T-helper 1 cell (primary cell): ENCODE data around the gene PCDH12.

ENCODE experiments used
- DNase-seq, 5 donors: peaks; one replicate each; pipeline ENCODE4 v3.0.0-alpha.2; 2012 to 2020

Gene PCDH12

DNA sequence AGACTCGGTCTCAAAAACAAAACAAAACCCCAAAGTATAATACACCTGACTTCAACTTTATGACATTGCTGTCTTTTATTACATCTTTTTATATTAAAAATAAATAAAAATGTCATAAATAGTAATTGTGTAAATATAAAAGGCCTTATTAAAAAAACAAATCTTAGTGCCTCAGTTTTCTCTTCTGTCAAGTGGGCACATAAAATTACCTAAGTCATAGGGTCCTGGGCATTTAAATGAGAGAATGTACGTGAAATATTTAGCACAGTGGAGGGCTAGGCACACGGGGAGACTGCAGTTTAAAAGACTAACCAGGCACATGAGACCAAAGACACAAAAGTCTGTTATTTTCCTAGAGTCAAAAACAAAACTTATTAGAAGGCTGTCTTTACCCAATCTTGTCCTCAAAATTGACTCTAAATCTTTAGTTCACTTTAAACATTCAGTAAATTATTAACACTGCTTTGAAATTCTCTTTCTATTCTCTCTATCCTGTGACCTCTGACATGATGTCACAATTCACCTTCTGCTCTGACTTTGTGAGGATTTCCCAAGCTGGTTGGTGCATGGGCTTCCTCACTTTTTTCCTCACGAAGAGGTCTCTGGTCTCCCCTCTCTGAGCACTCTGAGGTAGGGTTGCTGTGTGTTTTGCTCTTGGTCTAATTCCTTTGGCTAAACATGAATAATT lies 8.4 kb upstream of the PCDH12 start:
- DNase-seq = no peak

DNA sequence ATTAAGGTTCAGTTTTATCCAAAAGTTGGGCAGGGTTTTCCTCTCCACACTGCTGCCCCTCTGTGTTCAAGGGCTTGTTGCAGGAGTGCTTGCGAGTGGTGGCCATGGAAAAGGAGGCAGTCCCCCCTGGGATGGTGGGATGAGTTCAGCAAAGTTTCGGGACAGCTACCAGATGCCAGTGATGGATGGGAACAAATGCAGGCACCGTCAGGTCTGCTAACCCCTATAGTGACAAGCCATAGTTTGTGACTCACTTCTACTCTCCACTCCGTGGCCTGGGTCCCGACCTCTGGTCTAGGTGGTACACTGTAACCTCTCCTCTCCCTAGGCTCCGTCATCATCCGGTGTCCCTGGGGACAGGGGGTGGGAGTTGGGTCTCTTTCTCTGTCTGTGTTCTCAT lies 7.1 kb upstream of the PCDH12 start:
- DNase-seq = no peak

DNA sequence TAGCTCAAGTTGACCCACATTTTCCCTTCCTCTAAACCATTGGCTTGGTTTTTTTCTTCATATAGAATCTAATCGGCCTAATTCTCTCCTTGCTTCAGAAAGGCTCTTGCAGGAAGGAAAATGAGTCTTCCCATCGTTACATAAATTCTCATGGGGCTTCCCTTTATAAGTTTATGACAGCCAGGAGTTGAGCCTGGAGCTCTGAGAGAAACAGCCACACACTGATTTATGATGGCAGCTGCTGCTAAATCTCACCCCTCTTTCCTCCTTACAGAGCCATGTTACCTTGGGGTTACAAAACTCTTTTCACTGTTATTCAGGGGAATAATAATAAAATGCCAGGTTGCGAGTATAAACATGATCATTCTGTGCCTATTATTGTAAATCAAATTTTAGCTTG lies 5.7 kb upstream of the PCDH12 start:
- DNase-seq = no peak

DNA sequence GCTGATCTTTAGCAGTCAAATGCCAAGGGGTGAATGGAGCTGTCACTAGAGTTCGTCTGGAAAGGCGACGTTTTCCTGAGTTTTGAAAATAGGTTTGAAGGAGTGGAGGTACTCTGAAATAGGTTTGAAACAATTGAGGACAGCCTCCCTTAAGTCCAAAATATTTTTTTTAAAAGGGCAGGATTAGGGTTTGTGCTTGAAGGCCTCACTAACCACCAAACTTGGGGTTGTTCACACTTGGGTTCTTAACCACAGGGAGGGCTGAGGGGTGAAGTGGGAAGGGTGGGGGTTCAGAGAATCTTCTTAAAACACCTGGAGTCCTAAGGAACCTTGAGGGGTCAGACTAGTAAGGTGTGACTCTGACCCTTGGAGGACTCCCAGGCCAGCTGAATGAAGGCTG lies 3.5 kb upstream of the PCDH12 start:
- no peak for DNase-seq

DNA sequence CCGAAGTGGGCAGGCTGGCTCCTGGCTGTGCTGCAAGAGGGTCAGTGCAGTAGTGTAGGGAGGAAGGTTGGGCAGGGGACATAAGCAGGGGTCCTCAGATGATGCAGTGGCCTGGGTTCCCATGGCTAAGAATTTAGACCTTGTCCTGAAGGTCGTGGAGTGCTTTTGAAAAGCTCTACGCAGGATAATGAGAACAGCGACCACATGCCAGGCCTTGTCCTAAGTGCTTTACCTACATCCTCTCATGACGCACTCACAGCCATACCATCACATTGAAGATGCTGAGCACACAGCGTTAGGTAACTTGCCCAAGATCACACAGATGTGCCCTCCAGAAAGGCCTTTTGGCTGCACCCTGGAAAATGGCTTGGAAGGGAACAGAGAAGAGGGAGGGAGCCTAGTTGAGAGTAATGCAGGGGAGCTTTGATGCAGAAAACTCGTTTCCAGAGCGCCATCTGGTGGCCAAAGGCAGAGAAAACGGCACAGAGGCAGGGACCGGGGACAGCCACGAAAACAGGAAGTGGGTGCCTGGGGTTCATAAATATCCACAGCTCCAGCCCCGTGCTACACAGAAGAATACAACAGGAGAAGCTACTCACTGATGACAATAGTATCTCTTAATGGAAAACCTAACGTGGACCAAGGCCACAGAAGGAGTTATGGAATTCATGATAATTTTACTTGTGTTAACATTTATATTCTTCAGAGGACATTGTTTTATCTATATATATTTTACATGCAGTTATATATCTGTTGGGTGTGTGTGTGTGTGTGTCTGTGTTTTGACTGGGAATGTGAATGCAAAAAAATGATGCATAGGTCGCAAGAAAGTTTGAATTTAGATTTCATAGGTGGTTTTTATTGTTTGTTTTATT lies 2.7 kb upstream of the PCDH12 start:
- peak; percentile 69 to 89 (median 85) for DNase-seq

DNA sequence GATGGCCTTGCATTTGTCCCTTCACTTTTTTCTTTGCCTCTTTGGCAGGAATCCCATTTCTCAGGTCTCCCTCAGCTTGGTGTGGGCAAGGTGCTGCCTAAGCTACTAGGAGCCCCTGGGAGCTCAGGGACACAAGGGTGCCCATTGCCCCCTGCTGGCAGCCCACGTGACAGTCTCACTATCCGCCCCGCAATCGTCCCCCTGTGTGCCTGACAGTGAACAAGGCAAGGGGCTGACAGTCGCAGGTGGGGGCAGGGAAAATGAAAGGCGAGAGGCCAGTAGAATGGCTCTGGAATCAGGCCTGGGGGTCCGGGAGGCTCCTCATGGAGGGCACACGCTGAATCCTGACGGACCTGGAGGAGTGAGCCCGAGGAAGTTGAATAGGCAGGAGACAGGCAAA lies 2.0 kb upstream of the PCDH12 start:
- peak in 1 of 5 donors; percentile 18 for DNase-seq

DNA sequence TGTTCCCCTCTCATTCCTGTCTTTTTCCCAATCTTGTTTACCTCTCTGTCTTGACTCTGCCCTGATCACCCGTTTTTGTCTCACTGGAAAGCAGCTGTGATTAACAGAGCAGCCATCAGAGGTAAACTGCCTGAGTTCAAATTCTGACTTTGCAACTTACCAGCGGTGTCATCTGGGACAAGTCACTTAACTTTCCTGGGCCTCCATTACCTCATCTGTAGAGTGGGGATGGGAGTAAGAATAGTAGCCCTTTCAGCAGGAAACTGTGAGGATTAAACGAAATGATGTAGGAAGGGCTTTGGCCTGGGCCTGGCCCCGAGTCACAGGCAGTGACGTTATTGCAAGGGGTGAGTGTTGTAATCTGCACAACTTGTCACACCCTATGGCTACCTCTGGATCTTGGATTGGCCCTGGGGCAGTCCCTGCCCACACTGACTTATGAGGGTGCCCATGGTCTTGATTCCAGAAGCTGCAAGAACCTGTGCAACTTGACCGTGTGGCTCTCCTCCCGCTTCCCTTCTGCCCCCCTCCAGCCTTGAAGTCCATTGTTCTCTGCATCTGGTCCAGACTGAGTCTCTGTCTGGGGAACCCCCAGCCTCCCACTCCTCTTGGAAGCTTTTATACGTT lies 657 bp upstream of the PCDH12 start:
- DNase-seq = peak in 1 of 5 donors; percentile 48

DNA sequence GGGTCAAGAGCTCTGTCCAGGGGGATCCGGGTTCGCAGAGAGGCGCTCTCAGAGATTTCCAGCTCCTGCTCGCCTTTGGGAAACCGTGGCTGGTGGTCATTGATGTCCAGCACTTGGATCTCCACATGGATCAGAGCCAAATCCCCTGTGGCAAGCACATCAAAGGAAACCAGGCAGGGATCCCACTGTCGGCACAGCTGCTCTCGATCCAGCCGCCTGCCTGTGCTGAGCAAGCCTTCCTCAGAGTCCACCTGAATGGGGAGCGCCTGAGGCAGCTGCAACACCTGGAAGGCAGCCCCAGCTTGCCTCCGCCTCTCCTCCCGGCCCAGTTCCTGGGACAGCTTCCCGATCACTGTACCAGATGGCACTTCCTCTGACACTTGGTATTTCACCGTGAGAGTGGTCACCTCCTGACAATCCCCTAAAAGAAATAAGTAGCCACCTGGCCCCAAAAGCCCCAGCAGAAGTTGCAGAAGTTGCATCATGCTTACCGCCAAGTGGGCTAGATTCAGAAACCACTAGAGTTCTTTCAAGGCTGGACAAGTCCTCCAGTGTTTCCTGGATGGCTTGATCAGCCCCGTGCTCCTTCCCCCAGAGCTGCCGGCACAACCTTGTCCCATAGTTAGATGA lies 520 bp downstream of the PCDH12 start:
- no peak for DNase-seq

DNA sequence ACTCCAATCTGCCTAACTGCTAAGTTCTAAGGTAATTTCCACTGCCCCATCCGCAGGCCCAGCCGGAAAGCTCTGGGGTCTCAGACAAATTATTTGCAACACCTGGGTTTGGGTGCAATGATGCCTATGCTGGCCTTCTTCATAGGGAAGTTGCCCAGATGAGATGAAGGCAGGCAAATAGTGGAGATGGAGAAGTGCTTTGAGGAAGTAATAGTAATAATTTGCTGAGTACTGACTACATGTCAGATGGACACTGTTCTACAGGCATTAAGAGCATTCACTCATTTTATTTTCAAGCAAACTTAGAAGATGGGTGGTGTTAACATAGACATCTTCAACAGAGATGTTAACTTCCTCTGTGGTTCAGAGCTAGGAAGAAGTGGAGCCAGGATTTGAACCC lies 3.8 kb downstream of the PCDH12 start:
- DNase-seq = no peak

DNA sequence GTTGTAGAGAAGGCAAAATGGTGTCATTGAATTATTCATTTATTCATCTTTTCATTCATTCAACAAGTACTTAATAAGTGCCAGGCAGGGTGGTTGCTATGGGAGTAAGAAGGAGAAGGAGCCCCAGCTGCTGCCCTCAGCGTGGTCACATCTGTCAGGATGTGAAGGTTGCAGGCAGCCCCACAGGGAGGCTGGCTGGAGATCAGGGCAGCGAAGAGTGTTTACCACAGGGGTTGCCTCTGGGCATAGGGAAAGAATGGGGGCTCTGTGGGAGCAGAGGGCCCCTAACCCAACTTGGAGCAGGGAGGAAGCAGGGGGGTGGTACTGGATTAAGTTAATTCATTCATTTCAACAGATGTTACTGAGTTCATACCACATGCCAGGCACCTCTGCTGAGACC lies 6.0 kb downstream of the PCDH12 start:
- DNase-seq = no peak

DNA sequence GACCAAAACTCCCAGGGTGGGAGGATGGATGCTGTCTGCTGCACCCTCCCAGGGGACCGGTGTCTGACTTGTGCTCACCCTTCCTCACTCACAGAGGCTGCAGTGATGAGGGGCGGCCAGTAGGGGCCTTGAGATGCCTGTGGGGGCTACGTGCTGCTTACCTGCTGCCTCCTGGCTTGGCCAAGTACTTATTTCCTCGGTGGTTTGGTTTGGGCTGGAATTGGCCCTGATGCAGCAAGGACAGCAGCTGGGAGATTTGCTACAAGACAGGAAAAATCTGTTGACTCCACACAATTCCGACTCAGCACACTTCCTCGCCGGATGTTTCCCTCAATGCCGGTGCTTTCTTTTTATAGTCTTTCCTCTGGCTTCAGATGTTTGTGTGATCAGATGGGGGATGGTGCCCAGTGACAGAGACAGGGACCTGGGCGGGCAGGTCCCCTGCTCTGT lies 6.6 kb downstream of the PCDH12 start:
- DNase-seq = peak in 1 of 5 donors; percentile 22

DNA sequence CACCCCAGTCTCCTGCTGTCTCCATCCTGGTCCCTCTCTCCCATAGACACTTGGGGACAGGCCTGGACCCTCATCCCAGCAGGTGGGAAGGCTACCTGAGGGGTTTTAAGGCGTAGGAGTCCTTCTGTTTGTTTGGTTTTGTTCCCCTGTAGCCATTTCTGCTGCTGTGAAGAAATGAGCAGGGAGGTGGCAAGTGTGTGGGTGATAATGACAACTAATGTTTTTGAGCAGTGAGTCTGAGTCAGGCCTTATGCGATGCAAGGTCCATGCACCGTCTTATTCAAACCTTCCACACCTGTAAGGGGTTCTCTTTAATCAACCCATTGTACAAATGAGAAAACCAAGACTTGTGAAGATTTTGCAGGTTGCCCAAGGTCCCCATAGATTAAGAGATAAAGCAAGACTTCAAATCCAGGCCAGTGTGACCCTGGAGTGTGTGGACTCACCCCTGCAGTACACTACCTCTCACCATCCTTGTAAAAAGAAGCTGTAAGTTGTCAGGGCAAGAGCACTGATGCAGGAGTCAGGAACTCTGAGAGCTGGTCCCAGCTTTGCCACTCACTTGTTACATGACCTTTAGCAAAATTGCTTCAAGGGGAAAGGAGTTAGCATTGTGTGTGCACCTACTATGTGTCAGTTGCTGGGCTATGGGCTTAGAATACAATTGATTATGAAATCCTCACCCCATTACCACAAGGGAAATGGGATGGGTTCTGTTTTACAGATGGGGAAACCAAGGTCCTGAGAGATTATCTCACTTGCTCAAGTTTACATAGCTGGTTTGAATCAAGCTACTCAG lies 7.6 kb downstream of the PCDH12 start:
- DNase-seq = no peak

DNA sequence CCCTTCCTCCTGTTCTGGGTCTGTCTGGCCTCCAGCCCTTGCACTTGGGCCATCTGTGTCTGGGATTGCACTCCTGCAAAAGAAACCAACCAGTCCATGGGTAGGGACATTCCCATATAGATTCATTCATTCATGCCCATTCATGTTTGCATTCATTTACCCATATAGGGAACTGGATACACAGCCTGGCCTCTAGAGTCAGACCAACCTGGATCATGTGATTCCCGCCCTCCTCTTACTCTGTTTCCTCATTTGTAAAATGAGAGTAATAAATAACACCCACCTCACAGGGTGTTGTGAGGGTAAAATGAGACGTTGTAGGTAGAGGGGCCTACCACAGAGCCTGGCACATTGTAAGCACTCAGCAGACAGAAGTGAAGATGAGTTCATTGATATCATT lies 8.5 kb downstream of the PCDH12 start:
- DNase-seq = no peak

DNA sequence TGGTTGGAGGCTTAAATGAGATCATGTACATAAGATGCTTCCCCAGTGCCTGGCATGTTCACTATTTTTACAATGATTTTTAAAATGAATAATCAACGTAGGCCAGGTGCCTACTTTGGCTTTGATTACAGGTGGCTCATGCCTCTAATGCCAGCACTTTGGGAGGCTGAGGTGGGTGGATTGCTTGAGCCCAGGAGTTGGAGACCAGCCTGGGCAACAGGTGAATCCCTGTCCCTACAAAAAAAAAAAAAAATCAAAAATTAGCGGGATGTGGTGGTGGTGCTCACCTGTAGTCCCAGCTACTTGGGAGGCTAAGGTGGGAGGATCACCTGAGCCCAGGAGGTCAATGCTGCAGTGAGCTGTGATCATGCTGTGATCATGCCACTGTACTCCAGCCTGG lies 9.2 kb downstream of the PCDH12 start:
- DNase-seq = no peak

DNA sequence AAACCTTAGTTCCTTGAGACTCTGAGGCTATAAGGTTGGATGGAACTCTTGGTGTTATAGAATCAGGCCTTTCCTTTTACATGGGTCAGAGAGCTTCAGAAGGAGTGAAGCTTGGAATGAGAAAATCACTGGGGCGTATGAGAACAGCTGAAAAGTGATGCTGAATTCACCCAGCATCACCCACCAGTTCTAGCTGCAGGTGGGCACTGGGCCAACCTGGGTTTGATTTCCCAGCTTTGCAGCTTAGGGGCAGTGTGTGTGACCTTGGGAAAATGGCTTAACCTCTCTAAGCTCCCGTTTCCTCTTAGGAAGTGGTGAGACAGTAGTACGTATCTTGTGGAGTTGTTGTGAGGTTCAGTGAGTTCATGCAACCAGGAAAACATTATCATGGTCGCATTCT lies 10.7 kb downstream of the PCDH12 start:
- no peak for DNase-seq

DNA sequence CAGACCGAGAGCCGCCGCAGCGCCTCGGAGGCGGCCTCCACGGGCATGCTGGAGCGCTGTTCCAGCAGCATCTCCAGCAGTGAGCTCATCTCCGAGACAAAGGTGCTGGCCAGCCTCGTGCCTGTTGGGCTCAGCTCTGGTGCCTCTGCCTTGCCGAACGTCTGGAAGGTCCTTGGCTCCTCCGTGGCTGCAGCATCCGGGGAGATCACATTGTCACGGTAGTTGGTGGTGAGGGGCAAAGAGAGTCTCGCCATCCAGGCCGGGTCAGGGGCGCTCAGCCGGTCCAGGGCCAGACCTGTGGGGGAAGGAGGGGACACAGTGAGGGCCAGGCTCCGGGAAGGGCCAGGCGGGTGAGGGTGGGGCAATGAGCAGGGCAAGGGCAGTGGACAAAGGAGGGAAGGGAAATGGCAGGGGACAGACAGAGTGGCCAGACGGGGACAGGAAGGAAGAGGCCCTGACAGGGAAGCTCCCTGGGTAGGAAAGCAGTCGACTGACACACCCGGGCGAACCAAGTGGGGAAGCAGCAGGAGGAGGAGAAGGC lies 12.4 kb downstream of the PCDH12 start:
- DNase-seq = no peak

DNA sequence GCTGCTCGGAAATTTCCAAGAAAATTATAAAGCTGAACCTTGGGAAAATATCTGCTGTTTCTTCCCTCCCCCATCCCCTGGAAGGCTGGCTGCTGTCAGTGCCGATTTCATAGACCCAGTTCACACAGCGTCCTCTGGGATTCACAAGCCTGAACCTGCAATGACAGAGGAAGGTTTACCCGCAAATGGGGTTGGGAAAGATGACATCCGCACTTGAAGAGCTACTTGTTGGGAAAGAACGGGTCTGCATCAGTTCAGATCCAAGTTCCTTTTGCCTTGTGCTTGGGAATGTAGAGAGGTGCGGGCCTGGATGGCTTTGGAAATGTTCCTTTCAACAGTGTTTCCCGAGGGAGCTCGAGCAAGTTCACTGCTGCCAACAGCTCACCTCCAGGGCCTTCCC lies 13.9 kb downstream of the PCDH12 start:
- DNase-seq = no peak

DNA sequence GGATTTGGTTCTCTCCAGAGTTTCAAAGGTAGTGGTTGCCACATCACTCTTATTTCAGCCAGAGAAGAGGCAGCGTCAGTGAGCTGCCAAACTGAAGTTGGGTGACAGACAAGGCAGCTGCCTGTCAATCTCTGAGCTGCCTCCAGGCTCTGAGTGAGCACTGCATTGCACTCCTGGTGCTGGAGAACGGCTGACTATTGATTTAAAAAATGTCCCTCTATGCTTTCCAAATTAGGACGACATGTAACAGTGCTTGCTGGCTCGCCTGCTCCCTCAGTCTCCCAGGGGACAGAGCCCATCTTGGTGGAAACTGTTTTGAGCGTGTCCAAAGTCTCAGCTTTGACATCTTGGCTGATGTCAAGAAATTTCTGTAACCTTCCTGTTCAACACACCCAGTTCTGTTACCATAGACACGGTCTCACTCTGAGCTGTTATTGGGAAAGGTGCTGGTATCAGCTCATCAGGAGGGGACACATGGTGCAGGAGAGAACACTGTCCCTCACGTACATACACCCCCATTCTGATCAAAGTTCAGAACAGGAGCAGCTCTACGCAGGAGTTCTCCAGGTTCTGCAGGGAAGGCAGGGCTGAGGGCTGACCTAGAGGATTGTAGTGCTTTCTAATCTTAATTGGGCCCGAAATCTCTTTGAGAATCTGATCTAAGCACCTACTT lies 15.7 kb downstream of the PCDH12 start:
- no peak for DNase-seq

DNA sequence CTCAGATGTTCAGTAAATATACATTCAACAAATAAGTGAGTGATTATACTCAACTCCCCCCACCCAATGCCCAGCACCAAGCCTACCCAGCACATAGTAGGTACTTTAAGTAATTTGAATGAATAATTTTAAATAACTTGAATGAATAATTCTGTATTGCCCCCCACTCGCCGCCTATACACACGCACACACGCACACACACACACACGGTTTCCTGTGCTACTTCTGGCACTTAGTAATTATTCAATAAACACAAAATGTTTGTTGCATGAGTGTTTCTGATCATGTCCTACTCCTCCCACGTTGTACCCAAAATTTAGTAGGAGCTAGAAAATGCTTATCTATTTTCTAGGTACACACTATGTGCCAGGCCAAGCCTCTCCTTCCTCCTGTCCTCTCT lies 16.2 kb downstream of the PCDH12 start:
- DNase-seq = no peak

DNA sequence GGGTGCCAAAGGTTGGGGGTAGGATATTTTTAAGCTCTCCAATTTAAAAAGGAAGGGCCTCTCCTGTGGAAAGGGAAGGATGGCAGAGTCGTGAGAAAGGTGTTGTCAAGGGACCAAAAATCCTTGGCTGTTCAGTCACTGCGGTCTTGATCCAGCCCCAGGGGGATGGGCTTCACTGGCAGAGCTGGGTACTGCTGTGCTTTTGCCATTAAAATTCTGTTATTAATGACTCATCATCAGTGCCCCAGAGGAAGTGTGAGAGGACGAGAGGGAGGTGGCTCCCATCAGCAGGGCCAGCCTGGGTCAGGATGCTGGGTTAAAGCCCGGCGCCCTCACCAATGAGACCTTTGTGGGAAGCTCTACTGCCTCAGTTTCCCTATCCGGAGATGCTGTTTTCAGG lies 16.7 kb downstream of the PCDH12 start:
- DNase-seq = no peak

DNA sequence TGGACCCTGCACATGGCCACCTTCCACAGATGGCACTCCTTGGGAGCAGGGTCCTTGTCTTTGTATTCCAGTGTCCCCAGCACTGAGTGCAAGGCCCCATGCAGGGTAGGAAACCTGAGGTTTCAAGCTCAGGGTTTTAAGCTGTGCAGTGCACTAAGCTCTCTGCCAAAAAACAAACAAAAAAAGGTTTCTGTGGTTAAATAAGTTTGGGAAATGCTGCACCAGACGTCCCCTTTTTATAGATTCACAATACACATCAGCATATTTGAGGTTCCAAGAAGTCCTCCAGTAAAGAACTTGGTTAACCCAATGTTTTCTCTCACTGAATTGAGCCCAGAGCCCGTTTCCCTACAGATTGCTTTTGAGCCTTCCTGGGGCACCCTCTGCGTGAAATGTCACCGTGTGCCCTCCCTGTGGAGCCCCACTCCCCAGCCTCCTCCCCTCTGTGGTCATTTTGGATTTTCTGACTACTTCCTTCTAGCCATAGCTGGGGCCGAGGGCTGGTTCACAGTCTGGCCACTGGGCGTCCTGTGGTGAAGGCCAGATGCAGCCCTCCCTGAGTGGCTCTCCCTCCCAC lies 17.2 kb downstream of the PCDH12 start:
- peak in 1 of 5 donors; percentile 15 for DNase-seq
